GM23248 (cell line): ENCODE data around the gene RASSF9. TPM values are rescaled to one million over a fixed set of nuclear protein-coding genes. Genes with fewer than 3 reads are reported as not detected.

Experiments
- DNase-seq: peaks from one replicate; pipeline ENCODE4 v3.0.0-alpha.2; 2015
- H2AFZ ChIP-seq: fragments of 200-600 bp; sonication (generic); 2 replicates; pipeline ENCODE4 v1.6.1; 2016; ENCODE audit warnings: antibody characterized with exemption
- H3F3A ChIP-seq: fragments of 200-600 bp; sonication (generic); 2 replicates; pipeline ENCODE4 v1.6.1; 2016; ENCODE audit warnings: mild to moderate bottlenecking, antibody characterized with exemption, mixed run types; ENCODE audit not compliant: insufficient read depth
- H3K27ac ChIP-seq: fragments of 200-600 bp; sonication (generic); 2 replicates; pipeline ENCODE4 v1.5.1; 2016; ENCODE audit warnings: mild to moderate bottlenecking
- H3K27me3 ChIP-seq: fragments of 200-600 bp; sonication (generic); replicated peaks from 2 replicates; pipeline ENCODE4 v1.6.1; 2016; ENCODE audit warnings: mild to moderate bottlenecking; ENCODE audit not compliant: insufficient read depth
- H3K36me3 ChIP-seq: fragments of 200-600 bp; sonication (generic); 2 replicates; pipeline ENCODE4 v1.6.1; 2016; ENCODE audit warnings: low read depth, mild to moderate bottlenecking
- H3K4me1 ChIP-seq: fragments of 200-600 bp; sonication (generic); 2 replicates; pipeline ENCODE4 v1.6.1; 2016; ENCODE audit warnings: mild to moderate bottlenecking; ENCODE audit not compliant: insufficient read depth
- H3K4me2 ChIP-seq: fragments of 200-600 bp; sonication (generic); one replicate; pipeline ENCODE4 v1.6.1; 2016; ENCODE audit warnings: mild to moderate bottlenecking; ENCODE audit not compliant: unreplicated experiment
- H3K4me3 ChIP-seq: fragments of 200-600 bp; sonication (generic); 2 replicates; pipeline ENCODE4 v1.5.1; 2016; ENCODE audit warnings: mild to moderate bottlenecking
- H3K79me2 ChIP-seq: fragments of 200-600 bp; sonication (generic); 2 replicates; pipeline ENCODE4 v1.6.1; 2016; ENCODE audit warnings: mild to moderate bottlenecking; ENCODE audit not compliant: insufficient read depth
- H3K9ac ChIP-seq: fragments of 200-600 bp; sonication (generic); 2 replicates; pipeline ENCODE4 v1.6.1; 2016; ENCODE audit warnings: mild to moderate bottlenecking
- H3K9me2 ChIP-seq: fragments of 200-600 bp; sonication (generic); 2 replicates; pipeline ENCODE4 v1.6.1; 2016; ENCODE audit warnings: mixed run types, mild to moderate bottlenecking, moderate library complexity; ENCODE audit not compliant: insufficient read depth
- H3K9me3 ChIP-seq: fragments of 200-600 bp; sonication (generic); one replicate; pipeline ENCODE4 v1.6.1; 2017; ENCODE audit warnings: low read depth
- H4K20me1 ChIP-seq: fragments of 200-600 bp; sonication (generic); 2 replicates; pipeline ENCODE4 v1.6.0; 2016; ENCODE audit not compliant: insufficient read depth
- EZH2 ChIP-seq: fragments of 200-600 bp; sonication (generic); IDR thresholded peaks from 2 replicates; pipeline ENCODE4 v1.6.1; 2018; ENCODE audit warnings: antibody characterized with exemption, mild to moderate bottlenecking; ENCODE audit not compliant: insufficient read depth, poor library complexity, severe bottlenecking
- EZH2phosphoT487 ChIP-seq: fragments of 200-600 bp; sonication (generic); IDR thresholded peaks from 2 replicates; pipeline ENCODE4 v1.6.1; 2018; ENCODE audit warnings: antibody characterized with exemption, moderate library complexity, mild to moderate bottlenecking, low read depth; ENCODE audit not compliant: insufficient read depth
- WGBS, 2 experiments: methylation state at CpG; one replicate each; pipeline ENCODE4 v1.1.6; 2015 to 2017; ENCODE audit warnings: low lambda C conversion rate in 2 of 2, low coverage in 1 of 2; ENCODE audit errors: missing lambda C conversion rate in 2 of 2; 5-methylcytosine and 5-hydroxymethylcytosine counted together
- in situ Hi-C: fragments of 300-500 bp; cut with MboI; formaldehyde crosslinking; loops from 2 replicates; pipeline ENCODE4 v1.15.0; 2020
- polyA plus RNA-seq: library from polyadenylated mRNA; unstranded; fragments of >200 nt; fragmentation: Nextera tagmentation; extraction: Ambion mirVana; gene quantifications from 2 replicates; pipeline ENCODE4 v1.2.1, GENCODE V29; 2016
- total RNA-seq: library from RNA; depleted of rRNA; stranded (reverse); fragments of >200 nt; shearing (Covaris generic); gene quantifications from 2 replicates; pipeline ENCODE4 v1.2.3, GENCODE V29; 2014

Gene RASSF9
- total and polyA plus RNA-seq, 2 experiments from 2014 or later = 0.86 to 1.5 TPM

GRCh38 chr12:85814741-85815140 is 21.5 kb downstream of the RASSF9 start:
- Histone ChIP-seq H2AFZ (no peak overlapping the region), H3K9me2 (no peaks in the 10 kb centered on the region), H3K27me3 (no peaks in the 10 kb centered on the region), H3K9me3 (no peaks in the 10 kb centered on the region), H3K9ac (no peak overlapping the region), H3K4me3 (no peak overlapping the region), H3K79me2 (no peaks in the 10 kb centered on the region), H3F3A (no peaks in the 10 kb centered on the region), H3K36me3 (no peaks in the 10 kb centered on the region), H3K4me1 (no peaks in the 10 kb centered on the region), H3K4me2 (no peak overlapping the region), H4K20me1 (no peaks in the 10 kb centered on the region), H3K27ac (no peak overlapping the region)
- in situ Hi-C loops = no loop called here
- TF ChIP-seq EZH2 (no peak), EZH2phosphoT487 (no peak)
- DNase-seq = no peak

GRCh38 chr12:85814071-85814470 is 22.1 kb downstream of the RASSF9 start:
- Histone ChIP-seq H3K9me2 (no peaks in the 10 kb centered on the region), H2AFZ (no peak overlapping the region), H3F3A (no peaks in the 10 kb centered on the region), H3K4me3 (no peak overlapping the region), H4K20me1 (no peaks in the 10 kb centered on the region), H3K4me1 (no peaks in the 10 kb centered on the region), H3K27me3 (no peaks in the 10 kb centered on the region), H3K36me3 (no peaks in the 10 kb centered on the region), H3K79me2 (no peaks in the 10 kb centered on the region), H3K4me2 (no peak overlapping the region), H3K27ac (no peak overlapping the region), H3K9ac (no peak overlapping the region), H3K9me3 (no peaks in the 10 kb centered on the region)
- in situ Hi-C loops = no loop called here
- no peak for DNase-seq
- TF ChIP-seq EZH2 (no peak), EZH2phosphoT487 (no peak)

- H3K9me3 ChIP-seq = no peaks in the 10 kb centered on the region
- no peaks in the 10 kb centered on the region for H3K36me3 ChIP-seq
- H3K4me1 ChIP-seq = peaks cover 17% of the 10 kb centered on the region
- no peak overlapping the region for H3K9ac ChIP-seq
- H3K9me2 ChIP-seq = no peaks in the 10 kb centered on the region
- no peak overlapping the region for H3K4me3 ChIP-seq
- H2AFZ ChIP-seq = no peak overlapping the region
- H4K20me1 ChIP-seq = no peaks in the 10 kb centered on the region
- no peak overlapping the region for H3K4me2 ChIP-seq
- DNase-seq = no peak
- peaks cover 11% of the 10 kb centered on the region for H3F3A ChIP-seq
- no peak overlapping the region for H3K27ac ChIP-seq
- in situ Hi-C loops = no loop called here
- H3K27me3 ChIP-seq = no peaks in the 10 kb centered on the region
- TF ChIP-seq EZH2 (no peak), EZH2phosphoT487 (no peak)
- no peaks in the 10 kb centered on the region for H3K79me2 ChIP-seq
Observed at GRCh38 chr12:85809500-85809899, 26.7 kb downstream of the RASSF9 start.

- Histone ChIP-seq H3K9me3 (no peaks in the 10 kb centered on the region), H3F3A (peaks cover 24% of the 10 kb centered on the region), H3K27ac (no peak overlapping the region), H3K9ac (no peak overlapping the region), H3K4me3 (no peak overlapping the region), H3K4me2 (no peak overlapping the region), H3K79me2 (no peaks in the 10 kb centered on the region), H4K20me1 (no peaks in the 10 kb centered on the region), H2AFZ (no peak overlapping the region), H3K9me2 (no peaks in the 10 kb centered on the region), H3K36me3 (no peaks in the 10 kb centered on the region), H3K27me3 (no peaks in the 10 kb centered on the region), H3K4me1 (peaks cover 34% of the 10 kb centered on the region)
- TF ChIP-seq EZH2phosphoT487 (no peak), EZH2 (no peak)
- in situ Hi-C loops = no loop called here
- DNase-seq = no peak
Observed at GRCh38 chr12:85807730-85808129, 28.5 kb downstream of the RASSF9 start.

GRCh38 chr12:85805654-85806053 is 30.6 kb downstream of the RASSF9 start:
- H4K20me1 ChIP-seq = no peaks in the 10 kb centered on the region
- H3K4me3 ChIP-seq = peak overlapping the region; percentile 61
- H3K4me2 ChIP-seq = peak overlapping the region; percentile 84
- H3K27ac ChIP-seq = peak overlapping the region; percentile 50
- peaks cover 24% of the 10 kb centered on the region for H3F3A ChIP-seq
- no peaks in the 10 kb centered on the region for H3K27me3 ChIP-seq
- peak overlapping the region; percentile 50 for H2AFZ ChIP-seq
- no peaks in the 10 kb centered on the region for H3K36me3 ChIP-seq
- in situ Hi-C loops = no loop called here
- no peaks in the 10 kb centered on the region for H3K9me3 ChIP-seq
- WGBS, 2 experiments = 3% methylated on average over 5 of the region's 5 CpGs
- peaks cover 38% of the 10 kb centered on the region for H3K4me1 ChIP-seq
- H3K79me2 ChIP-seq = no peaks in the 10 kb centered on the region
- no peaks in the 10 kb centered on the region for H3K9me2 ChIP-seq
- TF ChIP-seq EZH2phosphoT487 (no peak), EZH2 (no peak)
- H3K9ac ChIP-seq = peak overlapping the region; percentile 40
- peak; percentile 89 for DNase-seq
